Stimulated activated CD8-positive, alpha-beta memory T cell treated with anti-CD3 and anti-CD28 coated beads, Interleukin-12 subunit alpha, Interleukin-12 subunit beta, amount 100 ng/mL, for 24 hours (primary cell): ENCODE measurements around the gene CCDC57.
"Not testable (repeated sequence)": the region's sequence is repeated elsewhere in the genome, so short reads cannot be mapped to it uniquely, and the experiment has no call there.

Experiments
- DNase-seq: peaks from one replicate; pipeline ENCODE4 v3.0.0-alpha.2; 2020; ENCODE audit errors: extremely low read depth

The CCDC57 gene

DNA sequence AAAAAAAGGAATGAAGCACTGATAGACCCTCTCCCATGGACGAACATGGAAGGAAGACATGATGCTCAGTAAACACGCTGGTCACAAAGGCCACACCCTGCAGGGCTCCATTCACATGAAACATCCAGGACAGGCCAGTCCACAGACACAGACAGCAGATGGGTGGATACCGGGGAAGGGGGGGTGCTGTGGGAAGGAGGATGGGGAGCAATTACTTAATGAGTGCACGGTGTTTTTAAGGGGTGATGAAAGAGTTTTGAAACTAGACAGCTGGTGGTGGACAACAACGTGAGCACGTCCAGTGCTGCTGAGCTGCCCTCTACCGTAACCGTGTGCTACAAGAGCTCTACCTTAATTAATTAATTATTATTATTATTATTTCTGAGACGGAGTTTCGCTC, 10.2 kb upstream of the CCDC57 start:
- no peak for DNase-seq

DNA sequence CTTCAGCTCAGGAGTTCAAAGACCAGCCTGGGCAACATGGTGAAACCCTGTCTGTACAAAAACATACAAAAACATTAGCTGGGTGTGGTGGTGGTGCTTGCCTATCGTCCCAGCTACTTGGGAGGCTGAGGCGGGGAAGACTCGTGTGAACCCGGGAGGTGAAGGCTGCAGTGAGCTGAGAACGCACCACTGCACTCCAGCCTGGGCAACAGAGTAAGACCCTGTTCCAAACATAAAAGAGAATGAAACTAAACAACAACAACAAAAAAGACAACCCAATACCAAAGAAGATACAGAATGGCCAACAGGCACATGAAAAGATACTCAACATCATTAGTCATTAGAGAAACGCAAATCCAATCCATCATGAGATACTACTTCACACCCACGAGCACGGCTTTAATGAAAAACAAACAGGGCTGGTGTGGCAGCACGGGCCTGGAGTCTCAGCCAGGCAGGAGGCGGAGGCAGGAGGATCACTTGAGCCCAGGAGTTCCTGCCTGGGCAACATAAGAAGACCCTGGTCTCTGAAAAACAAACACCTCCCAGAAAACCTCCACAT, 8.8 kb upstream of the CCDC57 start:
- no peak for DNase-seq

DNA sequence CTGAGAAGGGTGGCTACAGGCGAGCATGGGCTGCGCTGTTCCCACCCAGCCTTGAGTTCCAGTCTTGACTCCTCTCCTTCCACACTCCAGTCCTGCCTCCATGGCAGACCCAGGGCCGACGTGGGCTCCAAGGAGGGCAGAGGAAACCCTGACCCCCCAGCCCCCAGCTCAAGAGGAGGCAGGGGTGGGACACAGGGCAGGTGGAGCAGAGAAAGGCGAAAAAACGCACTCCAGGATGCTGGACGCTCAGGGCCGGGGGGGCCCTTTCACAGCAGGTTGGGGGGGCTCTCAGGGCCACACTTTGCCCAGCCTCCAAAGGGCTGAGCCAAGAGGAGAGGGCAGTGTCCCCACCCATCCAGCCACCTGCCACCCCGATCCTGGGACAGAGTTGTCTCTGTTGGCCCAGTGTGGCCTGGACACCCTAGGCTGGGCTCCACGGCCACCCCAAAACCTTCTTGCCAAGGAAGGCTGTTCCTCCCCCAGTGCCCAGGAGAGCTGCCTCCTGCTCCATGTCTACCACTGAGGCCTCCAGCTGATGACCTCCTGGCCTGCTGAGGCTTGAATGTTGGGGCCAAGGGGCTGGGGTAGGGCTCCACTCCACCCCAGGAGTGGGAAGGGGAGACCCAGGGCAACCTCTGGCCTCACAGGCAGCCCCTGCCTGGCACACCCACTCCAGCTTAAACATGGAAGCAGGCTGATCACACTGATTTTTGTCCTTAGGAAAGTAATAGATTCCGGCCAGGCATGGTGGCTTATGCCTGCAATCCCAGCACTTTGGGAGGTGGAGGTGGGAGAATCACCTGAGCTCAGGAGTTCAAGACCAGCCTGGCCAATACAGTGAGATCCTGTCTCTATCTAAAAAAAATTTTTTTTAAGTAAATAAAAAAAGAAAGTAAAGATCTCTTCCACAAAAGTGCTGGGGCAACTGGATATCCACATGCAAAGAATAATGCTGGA, 7.4 kb upstream of the CCDC57 start:
- no peak for DNase-seq

DNA sequence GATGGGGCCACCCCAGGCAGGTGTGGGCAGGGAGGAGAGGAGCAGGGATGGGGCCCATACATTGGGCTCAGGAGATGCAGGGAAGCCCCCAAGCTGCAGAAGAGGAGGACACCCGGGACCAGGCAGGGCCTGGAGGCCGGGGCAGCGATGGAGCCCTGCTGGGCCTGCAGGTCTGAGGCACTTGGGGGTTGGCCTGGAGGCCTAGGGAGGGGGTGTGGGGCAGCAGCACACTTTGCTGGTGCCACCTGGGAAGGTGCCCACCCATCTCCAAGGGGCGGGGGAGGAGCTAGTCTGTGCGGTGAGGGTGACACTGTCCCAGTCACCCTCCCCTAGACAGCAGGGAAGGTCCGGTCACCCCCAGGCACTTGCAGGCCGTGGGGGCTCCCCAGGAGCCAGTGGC, 6.4 kb upstream of the CCDC57 start:
- no peak for DNase-seq

DNA sequence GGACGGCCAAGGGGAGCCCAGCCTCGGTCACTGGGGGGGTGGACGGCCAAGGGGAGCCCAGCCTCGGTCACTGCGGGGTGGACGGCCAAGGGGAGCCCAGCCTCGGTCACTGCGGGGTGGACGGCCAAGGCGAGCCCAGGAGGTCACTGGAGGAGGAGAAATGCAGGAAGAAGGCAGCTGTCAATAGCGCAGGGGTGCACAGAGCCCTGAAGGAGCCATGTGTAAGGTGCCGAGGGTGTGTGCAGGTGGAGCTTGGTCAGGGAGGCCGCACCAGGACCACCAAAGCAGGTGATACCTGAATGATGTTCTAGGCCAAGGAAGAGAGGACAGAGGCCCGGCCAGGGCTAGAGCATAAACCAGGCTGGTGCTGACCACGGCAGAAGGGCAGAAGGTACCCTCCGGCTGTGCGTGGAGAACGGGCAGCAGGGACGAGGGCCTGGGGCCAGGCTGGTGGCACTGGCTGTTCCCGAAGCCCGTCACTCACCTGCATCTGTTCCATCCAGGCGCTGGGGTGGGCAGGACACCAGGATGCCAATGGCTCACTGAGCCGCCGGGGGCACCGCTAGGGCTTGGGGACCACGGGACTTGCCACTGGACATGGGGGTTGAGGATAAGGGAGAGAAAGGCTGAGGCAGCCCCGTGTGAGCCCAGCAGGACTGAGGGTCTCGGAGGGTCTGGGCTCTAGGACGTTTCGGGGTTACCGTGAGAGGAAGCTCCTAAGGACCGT, 5.9 kb upstream of the CCDC57 start:
- no peak for DNase-seq

DNA sequence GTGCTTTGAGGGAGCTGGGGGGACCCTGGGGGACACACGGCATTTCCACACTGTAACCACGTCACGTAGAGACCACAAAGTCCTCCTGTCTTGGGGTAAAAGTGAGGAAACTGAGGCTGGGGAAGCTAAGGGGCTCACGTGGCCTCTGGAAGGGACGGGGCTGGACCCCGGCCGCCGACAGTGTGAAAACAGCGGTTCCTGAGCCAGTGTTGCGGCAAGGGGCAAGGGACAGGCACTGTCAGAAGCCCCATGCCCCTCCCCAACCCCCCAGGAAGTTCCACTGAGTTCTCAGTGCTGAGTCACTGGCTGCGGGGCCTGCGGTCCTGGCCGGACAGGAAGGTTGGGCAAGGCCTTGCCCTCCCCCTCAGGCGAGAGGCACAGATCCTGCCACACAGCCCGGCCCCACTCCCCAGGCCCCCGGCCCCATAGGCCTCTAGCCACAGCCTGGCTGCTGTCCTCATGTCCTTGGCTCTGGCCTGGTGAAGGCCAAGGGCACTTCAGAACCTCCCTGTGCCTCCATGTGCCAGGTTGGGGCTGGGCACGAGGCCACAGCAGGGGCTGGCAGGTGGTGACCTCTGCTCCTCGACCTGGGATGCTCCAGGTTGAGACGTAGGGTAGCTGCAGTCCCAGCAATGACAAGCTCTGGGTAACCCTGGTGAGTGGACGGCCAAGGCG, 5.0 kb upstream of the CCDC57 start:
- DNase-seq: no peak

DNA sequence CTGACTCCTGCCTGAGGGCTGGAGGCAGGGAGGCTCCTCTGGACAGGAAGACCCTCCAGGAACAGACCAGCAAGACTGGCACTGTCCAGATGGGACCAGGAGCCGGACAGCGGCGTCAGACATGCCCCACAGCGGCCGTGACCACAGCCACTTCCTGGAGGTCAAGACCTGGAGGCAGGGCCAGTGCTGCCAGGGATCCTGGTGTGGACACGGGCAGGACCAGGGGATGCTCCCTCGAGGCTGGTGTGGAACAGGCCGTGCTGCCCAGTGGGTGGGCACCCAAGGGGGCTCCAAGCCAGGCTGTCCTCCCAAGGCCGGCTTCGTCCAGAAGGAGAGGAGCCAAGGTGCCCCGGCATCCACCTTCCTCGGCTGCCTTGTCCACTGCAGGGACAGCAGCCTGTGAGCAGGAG, 4.5 kb upstream of the CCDC57 start:
- no peak for DNase-seq

DNA sequence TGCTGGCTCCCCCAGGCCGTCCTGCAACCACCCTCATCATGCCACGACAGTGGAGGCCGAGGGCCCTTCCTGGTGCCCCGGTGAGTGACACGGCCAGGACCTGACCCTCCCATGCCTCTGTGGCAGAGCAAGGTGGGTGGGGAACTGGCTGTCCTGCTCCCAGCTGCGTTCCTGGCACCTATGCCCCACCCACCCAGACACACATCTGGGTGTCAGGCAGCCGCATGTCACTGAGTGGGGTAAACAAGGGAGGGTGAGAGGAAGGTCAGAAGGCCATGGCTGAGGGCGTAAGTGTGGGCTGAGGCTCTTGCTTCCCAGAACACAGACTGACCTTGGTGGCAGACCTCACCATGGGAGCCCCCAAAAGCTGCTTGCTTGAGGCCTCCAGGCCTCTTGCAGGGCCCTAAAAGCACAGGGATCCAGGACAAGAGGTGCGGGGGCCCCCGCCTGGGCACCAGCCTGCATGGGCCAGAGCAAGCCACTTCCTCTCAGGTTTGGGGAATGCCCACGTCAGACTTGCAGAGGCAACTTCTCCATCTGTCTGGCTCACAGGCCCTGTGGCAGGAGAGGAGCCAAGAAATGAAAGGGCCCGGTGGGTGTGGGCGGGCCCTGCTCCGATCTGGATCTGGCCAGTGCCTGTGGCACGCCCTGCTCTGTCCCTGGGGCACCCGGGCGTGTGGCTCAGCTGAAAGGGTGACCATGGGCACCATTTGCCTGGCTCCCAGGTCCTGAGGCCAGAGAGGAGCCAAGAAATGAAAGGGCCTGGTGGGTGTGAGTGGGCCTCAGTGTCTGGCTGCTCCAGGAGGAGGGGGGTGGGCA, 3.9 kb upstream of the CCDC57 start:
- no peak for DNase-seq

DNA sequence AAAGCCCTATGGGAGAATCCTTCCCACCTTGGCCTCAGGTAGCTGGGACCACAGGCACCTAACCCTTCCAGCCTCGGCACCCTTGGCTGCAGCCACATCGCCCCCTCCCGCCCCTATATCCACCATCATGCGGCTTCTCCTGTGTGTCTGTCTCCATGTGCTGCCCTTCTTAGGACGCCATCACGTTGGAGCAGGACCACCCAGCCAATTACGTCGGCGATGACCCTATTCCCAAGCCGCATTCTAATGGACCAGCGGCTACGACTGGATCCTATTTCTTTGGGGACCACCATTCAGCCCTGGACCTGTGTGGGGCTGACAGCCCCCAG, 3.3 kb upstream of the CCDC57 start:
- no peak for DNase-seq

DNA sequence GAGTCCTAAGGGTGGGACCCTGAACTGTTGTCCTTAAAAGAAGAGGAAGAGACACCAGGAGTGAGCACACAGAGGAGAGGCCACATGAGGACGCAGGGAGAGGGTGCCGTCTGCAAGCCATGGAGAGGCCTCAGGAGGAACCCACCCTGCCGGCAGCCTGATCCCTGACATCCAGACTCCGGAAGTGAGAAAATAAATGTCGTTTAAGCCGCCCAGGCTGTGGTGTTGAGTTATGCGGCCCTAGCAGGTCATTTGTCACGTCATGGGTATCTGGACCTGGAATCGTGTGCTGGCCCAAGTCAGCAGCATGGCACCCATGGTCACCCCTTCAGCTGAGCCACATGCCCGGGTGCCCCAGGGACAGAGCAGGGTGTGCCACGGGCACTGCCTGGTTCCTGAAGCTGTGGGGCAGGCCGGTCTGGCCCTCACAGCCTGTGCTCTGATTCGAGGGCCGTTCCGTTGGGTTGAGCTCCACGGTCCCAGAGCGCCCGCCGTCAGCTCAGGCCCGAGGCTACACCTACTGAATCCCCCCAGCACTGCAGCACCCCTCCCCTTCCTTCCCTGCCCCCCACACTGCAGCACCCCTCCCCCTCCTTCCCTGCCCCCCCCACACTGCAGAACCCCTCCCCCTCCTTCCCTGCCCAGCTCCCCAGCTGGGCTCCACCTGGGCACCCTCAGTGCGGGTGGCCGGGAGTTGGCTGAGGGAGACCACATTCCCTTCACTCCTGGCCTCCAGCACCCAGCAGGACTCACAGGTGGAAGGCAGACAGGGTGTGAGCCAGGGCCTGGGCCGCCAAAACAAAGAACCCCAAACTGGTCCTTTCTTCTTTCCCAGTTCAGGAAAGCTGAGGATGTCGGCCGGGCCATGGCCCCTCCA, 2.7 kb upstream of the CCDC57 start:
- no peak for DNase-seq

DNA sequence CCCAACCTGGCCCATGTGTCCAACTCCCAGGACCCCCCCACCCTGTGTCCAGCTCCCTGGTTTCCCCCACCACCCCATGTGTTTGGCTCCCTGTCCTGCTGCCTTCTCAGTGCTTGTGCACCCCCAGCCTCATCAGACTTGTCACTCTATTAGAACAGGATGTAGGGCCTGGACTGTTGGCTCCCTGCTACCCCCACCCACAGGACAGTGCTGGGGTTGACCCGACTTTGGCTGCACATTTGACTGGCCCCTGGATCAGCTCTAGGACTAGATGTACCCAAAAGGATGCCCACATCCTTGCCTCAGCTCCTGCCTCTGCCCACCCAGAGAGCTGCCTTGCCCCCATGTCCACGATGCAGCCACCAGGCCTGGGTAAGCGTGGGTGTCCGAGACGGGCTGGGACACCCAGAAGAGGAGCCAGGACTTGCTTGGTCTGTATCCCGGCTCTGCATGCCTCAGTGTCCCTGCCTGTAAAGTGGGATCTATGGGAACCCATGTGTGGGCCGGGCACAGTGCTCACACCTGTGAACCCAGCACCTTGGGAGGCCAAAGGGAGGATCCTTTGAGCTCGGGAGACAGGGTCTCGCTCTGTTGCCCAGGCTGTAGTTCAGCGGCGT, 1.5 kb upstream of the CCDC57 start:
- DNase-seq: no peak

DNA sequence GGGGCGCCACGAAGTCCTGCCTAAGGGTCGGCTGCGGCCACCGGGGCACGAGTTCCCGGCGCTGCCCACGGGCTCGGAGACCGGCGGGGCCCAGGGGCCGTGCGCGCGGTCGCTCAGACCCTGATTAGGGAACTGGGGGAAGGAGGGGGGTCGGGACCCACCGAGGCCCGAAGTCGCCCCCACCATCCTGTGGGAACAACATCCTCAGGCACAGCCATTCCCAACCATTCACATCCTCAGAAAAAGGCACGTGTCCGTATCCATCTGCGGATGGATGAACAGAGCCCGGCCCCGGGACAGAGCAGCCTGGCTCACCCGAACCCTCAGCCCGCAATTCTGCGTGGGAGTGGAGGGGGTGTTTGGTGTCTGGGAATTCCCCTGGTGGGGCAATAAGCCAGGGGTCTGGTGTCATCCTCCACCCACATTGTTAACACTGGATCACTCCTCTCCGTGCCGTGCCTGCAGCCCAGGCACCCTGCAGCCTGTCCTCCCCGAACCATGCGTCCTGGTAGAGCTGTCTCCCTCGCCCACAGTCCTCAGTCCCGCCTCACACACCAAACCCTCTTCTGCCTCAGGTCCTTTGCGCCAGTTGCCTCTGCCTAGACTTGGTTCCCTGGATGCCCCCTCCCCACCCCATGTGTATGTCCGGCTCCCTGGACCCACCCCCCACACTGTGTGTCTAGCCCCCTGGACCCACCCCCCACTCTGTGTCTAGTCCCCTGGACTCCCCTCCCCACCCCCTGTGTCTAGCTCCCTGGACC, 789 bp upstream of the CCDC57 start:
- DNase-seq: no peak

DNA sequence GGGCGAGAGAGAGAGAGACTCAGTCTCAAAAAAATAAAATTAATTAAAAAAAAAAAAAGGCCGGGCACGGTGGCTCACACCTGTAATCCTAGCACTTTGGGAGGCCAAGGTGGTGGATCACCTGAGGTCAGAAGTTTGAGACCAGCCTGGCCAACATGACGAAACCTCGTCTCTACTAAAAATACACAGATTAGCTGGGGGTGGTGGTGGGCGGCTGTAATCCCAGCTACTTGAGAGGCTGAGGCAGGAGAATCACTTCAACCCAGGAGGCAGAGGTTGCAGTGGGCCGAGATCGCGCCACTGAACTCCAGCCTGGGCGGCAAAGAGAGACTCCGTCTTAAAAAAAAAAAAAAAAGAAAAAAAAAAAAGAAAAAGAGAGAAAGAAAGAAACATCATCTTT, 2.0 kb downstream of the CCDC57 start:
- DNase-seq: not testable (repeated sequence)

DNA sequence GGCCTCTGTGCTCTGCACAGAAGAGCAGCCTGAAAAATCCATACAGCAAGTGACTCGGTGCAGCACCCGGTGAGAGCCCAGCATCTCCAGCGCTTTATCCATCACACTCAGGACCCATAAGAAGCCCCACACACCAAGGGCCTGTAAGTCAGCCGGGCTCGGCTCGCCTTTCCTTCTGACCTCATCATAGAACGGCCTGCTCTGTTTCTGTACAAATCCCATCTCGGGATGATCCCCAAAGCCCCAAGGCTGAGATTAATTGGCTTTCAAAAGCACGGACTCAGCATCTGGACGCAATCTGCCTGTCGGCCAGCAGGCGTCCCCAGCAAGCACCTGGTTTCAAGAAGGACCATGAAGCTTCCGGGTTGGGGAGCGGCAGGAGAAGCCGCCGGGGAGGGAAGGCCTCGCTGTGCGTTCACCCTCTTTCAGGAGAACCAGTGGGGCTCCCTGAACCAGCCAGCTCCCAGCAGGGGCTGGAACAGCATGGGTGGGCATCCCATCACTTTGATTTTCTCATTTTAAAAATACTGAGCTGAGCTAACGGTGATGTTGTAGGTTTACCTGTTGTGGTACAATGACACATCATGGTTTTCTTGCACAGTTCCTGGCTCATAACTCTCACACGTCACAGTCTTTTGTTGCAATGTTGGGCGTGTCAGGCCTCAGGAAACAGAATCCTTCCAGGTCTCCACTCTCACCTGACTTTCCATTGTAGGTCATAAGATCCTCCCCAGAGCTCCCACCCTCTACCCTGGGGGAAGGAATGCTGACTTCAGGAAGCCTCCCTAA, 6.7 kb downstream of the CCDC57 start:
- DNase-seq: no peak

DNA sequence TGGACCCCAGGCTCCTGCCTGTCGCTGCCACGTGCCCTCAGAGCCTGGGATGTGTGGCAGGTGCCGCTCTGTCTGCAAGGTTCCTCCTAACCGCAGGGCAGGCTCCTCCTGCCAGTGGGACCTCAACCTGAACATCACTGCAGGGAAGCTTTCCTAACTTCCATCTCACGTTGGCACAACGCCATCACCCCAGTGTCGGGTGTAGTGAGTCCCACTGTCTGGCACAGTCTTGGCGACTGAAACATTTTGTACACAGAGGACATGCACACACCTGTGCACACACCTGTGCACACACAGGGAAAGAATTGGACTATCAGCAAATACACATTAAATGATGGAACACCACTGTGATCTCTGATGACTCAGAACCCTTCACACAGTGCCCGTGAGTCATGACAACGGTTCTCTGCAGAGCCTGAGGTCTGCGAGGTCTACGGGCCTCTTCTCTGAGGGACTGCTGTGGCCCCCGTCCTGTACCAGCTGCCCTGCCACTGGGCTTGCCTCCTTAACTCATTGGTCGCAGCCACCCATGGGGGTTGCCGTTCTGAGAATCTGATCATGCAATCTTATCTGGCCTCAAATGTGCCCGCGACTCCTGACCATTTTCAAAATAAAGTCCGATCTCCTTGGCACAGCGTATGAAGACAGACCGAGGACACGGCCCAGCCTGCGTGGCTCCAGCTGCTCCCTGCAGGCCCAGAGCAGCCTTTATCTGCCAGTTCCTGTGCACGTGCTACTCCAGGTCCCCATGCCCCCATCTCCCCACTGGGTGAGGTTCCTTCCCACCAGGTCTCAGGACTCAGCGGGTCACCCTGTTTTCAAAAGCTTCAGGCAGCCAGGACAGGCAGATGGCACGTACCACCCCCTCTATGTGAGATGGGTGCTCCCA, 7.6 kb downstream of the CCDC57 start:
- DNase-seq: no peak

DNA sequence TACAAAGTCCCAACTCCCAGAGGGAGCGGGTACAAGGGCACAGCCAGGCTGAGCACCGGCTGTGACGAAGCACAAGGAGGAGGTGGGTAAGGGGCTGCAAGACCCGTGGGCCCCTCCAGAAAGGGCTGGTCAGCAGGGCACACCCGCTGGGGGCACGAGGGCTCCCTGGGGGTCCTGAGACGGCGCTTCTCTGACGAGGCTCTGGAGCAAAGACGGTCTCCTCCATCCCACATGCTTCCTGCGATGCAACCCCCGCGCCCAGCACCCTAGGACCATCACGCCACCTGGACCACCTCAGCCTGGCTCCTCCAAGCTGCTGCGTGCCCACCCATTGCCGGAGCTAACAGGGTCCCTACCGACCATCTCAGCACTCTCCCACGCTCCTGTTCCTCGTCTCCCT, 8.7 kb downstream of the CCDC57 start:
- no peak for DNase-seq

DNA sequence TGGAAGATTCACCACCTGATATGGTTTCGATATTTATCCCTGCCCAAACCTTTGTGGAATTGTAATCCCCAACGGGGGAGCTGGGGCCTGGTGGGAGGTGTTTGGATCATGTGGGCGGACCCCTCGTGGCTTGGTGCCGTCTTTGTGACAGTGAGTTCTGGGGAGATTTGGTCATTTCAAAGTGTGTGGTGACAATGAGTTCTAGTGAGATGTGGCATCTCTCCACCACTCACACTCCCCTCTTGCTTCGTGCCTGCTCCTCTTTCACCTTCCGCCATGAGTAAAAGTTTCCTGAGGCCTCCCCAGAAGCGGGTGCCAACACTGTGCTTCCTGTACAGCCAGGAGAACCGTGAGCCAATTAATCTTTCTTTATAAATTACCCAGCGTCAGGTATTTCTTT, 9.7 kb downstream of the CCDC57 start:
- DNase-seq: no peak
